ENCODE measurements around the gene CTIF.

The CTIF gene

GRCh38 chr18:48597671-48598070 lies 58.8 kb downstream of the CTIF start:
- no peaks in the 10 kb centered on the region for H3K9me3 ChIP-seq (ENCODE audit: insufficient read depth, low read length)
- no peak overlapping the region for H3K9ac ChIP-seq (ENCODE audit: low read length)
- H3K27me3 ChIP-seq (ENCODE audit: low read length): no peaks in the 10 kb centered on the region
- H3K4me3 ChIP-seq (ENCODE audit: insufficient read depth, low read length, poor library complexity, severe bottlenecking): no peak overlapping the region
- H3K4me2 ChIP-seq (ENCODE audit: low read depth, low read length, poor library complexity, severe bottlenecking): no peak overlapping the region
- H4K20me1 ChIP-seq (ENCODE audit: low read depth, low read length): no peaks in the 10 kb centered on the region
- no peaks in the 10 kb centered on the region for H3K79me2 ChIP-seq (ENCODE audit: insufficient read depth, low read length)
- no peak overlapping the region for H3K27ac ChIP-seq (ENCODE audit: low read depth, low read length)
- no peak for TF ChIP-seq EZH2phosphoT487 (conservative IDR thresholded peaks at IDR 0.05; ENCODE audit: low read length)
- TF ChIP-seq, protein P1, sequence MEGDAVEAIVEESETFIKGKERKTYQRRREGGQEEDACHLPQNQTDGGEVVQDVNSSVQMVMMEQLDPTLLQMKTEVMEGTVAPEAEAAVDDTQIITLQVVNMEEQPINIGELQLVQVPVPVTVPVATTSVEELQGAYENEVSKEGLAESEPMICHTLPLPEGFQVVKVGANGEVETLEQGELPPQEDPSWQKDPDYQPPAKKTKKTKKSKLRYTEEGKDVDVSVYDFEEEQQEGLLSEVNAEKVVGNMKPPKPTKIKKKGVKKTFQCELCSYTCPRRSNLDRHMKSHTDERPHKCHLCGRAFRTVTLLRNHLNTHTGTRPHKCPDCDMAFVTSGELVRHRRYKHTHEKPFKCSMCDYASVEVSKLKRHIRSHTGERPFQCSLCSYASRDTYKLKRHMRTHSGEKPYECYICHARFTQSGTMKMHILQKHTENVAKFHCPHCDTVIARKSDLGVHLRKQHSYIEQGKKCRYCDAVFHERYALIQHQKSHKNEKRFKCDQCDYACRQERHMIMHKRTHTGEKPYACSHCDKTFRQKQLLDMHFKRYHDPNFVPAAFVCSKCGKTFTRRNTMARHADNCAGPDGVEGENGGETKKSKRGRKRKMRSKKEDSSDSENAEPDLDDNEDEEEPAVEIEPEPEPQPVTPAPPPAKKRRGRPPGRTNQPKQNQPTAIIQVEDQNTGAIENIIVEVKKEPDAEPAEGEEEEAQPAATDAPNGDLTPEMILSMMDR (IDR thresholded peaks at IDR 0.05; ENCODE audit: insufficient read depth, low read length, poor library complexity, severe bottlenecking): no peak
- no peak overlapping the region for H2AFZ ChIP-seq (ENCODE audit: low read depth, low read length, severe bottlenecking)
- no peaks in the 10 kb centered on the region for H3F3A ChIP-seq (ENCODE audit: insufficient read depth)
- no peaks in the 10 kb centered on the region for H3K9me2 ChIP-seq (replicated peaks; ENCODE audit: insufficient read depth, low read length)
- H3K36me3 ChIP-seq (ENCODE audit: low read length): no peaks in the 10 kb centered on the region

GRCh38 chr18:48599391-48599790 lies 60.6 kb downstream of the CTIF start:
- Histone ChIP-seq H3K36me3 (ENCODE audit: low read length) (no peaks in the 10 kb centered on the region), H3K9me3 (ENCODE audit: insufficient read depth, low read length) (no peaks in the 10 kb centered on the region), H3K9me2 (replicated peaks; ENCODE audit: insufficient read depth, low read length) (no peaks in the 10 kb centered on the region), H3K79me2 (ENCODE audit: insufficient read depth, low read length) (no peaks in the 10 kb centered on the region), H3K9ac (ENCODE audit: low read length) (no peak overlapping the region), H3K4me3 (ENCODE audit: insufficient read depth, low read length, poor library complexity, severe bottlenecking) (no peak overlapping the region), H3F3A (ENCODE audit: insufficient read depth) (no peaks in the 10 kb centered on the region), H2AFZ (ENCODE audit: low read depth, low read length, severe bottlenecking) (no peak overlapping the region), H3K4me2 (ENCODE audit: low read depth, low read length, poor library complexity, severe bottlenecking) (no peak overlapping the region), H3K27ac (ENCODE audit: low read depth, low read length) (no peak overlapping the region), H4K20me1 (ENCODE audit: low read depth, low read length) (no peaks in the 10 kb centered on the region), H3K27me3 (ENCODE audit: low read length) (no peaks in the 10 kb centered on the region)
- TF ChIP-seq EZH2phosphoT487 (conservative IDR thresholded peaks at IDR 0.05; ENCODE audit: low read length): no peak
- TF ChIP-seq, protein P1 (IDR thresholded peaks at IDR 0.05; ENCODE audit: insufficient read depth, low read length, poor library complexity, severe bottlenecking): no peak

DNA sequence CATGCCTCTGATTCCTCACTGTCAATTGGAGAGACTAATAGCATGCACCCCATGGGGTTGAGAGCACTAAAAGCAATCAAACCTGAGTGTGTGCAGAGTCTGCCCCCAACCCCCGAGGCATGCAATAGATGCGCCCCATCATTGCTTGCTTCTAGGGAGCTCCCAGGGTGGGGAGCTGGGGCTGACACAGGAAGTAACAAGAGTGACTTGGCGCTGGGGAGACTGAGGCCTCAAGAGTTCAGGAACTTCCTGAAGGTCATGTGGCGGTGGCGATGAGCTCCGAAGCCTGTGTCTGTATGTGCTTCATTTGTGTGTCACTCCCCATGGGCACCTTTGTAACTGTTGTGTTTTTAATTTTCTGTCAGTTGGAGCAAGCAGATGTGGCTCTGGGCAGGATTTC lies 61.2 kb downstream of the CTIF start:
- H3F3A ChIP-seq (ENCODE audit: insufficient read depth): no peaks in the 10 kb centered on the region
- no peaks in the 10 kb centered on the region for H3K9me2 ChIP-seq (replicated peaks; ENCODE audit: insufficient read depth, low read length)
- no peak overlapping the region for H3K27ac ChIP-seq (ENCODE audit: low read depth, low read length)

More for the DNA sequence above, 61.2 kb downstream of the CTIF start:
- Histone ChIP-seq H3K79me2 (ENCODE audit: insufficient read depth, low read length) (no peaks in the 10 kb centered on the region), H2AFZ (ENCODE audit: low read depth, low read length, severe bottlenecking) (no peak overlapping the region), H3K9ac (ENCODE audit: low read length) (no peak overlapping the region), H3K9me3 (ENCODE audit: insufficient read depth, low read length) (no peaks in the 10 kb centered on the region), H3K27me3 (ENCODE audit: low read length) (no peaks in the 10 kb centered on the region), H4K20me1 (ENCODE audit: low read depth, low read length) (no peaks in the 10 kb centered on the region), H3K36me3 (ENCODE audit: low read length) (no peaks in the 10 kb centered on the region), H3K4me3 (ENCODE audit: insufficient read depth, low read length, poor library complexity, severe bottlenecking) (no peak overlapping the region), H3K4me2 (ENCODE audit: low read depth, low read length, poor library complexity, severe bottlenecking) (no peak overlapping the region)
- TF ChIP-seq, protein P1 (IDR thresholded peaks at IDR 0.05; ENCODE audit: insufficient read depth, low read length, poor library complexity, severe bottlenecking): no peak
- no peak for TF ChIP-seq EZH2phosphoT487 (conservative IDR thresholded peaks at IDR 0.05; ENCODE audit: low read length)
